WTC11 (cell line): ENCODE measurements around the gene ASNSD1. TPM values are rescaled to one million over a fixed set of nuclear protein-coding genes. Genes with fewer than 3 reads are reported as not detected.

Experiments
- ATF3 ChIP-seq: sonication (generic); formaldehyde crosslinking; conservative IDR thresholded peaks from 2 replicates; pipeline ENCODE4 v1.8.1; 2022; ENCODE audit warnings: mild to moderate bottlenecking, missing genetic modification reagents
- CREM ChIP-seq: sonication (generic); formaldehyde crosslinking; IDR thresholded peaks from 2 replicates; pipeline ENCODE4 v1.8.1; 2022; ENCODE audit warnings: mild to moderate bottlenecking, missing genetic modification reagents, moderate library complexity
- ETV6 ChIP-seq: sonication (generic); formaldehyde crosslinking; IDR thresholded peaks from 2 replicates; pipeline ENCODE4 v1.8.1; 2022; ENCODE audit warnings: mild to moderate bottlenecking, missing genetic modification reagents
- FOXK1 ChIP-seq: sonication (generic); formaldehyde crosslinking; IDR thresholded peaks from 2 replicates; pipeline ENCODE4 v1.8.0; 2022; ENCODE audit warnings: mild to moderate bottlenecking, moderate library complexity, missing genetic modification reagents
- FOXP4 ChIP-seq: sonication (generic); formaldehyde crosslinking; IDR thresholded peaks from 2 replicates; pipeline ENCODE4 v1.8.0; 2022; ENCODE audit warnings: mild to moderate bottlenecking, missing genetic modification reagents
- GRHL2 ChIP-seq: fragments of 250-450 bp; sonication (Bioruptor Pico); IDR thresholded peaks from 2 replicates; pipeline ENCODE4 v1.8.0; 2022; ENCODE audit warnings: mild to moderate bottlenecking, moderate library complexity; ENCODE audit not compliant: insufficient replicate concordance, severe bottlenecking
- MAX ChIP-seq: sonication (generic); formaldehyde crosslinking; IDR thresholded peaks from 2 replicates; pipeline ENCODE4 v1.8.0; 2022; ENCODE audit warnings: mild to moderate bottlenecking, missing genetic modification reagents
- PRRX2 ChIP-seq: fragments of 250-450 bp; sonication (Bioruptor Pico); IDR thresholded peaks from 2 replicates; pipeline ENCODE4 v1.8.0; 2021; ENCODE audit warnings: mild to moderate bottlenecking
- RELA ChIP-seq: sonication (generic); formaldehyde crosslinking; IDR thresholded peaks from 2 replicates; pipeline ENCODE4 v1.8.1; 2022; ENCODE audit warnings: missing genetic modification reagents, mild to moderate bottlenecking, borderline replicate concordance
- SOX15 ChIP-seq: fragments of 250-450 bp; sonication (Bioruptor Pico); IDR thresholded peaks from 2 replicates; pipeline ENCODE4 v1.9.0; 2021; ENCODE audit warnings: mild to moderate bottlenecking
- SP1 ChIP-seq: sonication (generic); formaldehyde crosslinking; conservative IDR thresholded peaks from 2 replicates; pipeline ENCODE4 v1.8.1; 2022; ENCODE audit warnings: missing genetic modification reagents
- TCF7 ChIP-seq: sonication (generic); formaldehyde crosslinking; IDR thresholded peaks from 2 replicates; pipeline ENCODE4 v1.8.0; 2022; ENCODE audit warnings: mild to moderate bottlenecking, low read depth, missing genetic modification reagents, moderate library complexity
- ZNF121 ChIP-seq: sonication (generic); formaldehyde crosslinking; IDR thresholded peaks from 2 replicates; pipeline ENCODE4 v1.8.0; 2023; ENCODE audit warnings: missing genetic modification reagents
- ZNF263 ChIP-seq: sonication (generic); formaldehyde crosslinking; IDR thresholded peaks from 2 replicates; pipeline ENCODE4 v1.8.1; 2022; ENCODE audit warnings: low read depth, mild to moderate bottlenecking, moderate library complexity, missing genetic modification reagents
- total RNA-seq: library from RNA; stranded (reverse); gene quantifications from 3 replicates; pipeline ENCODE4 v1.2.3, GENCODE V29; 2021
- TF ChIP-seq, protein P1 (sequence below): fragments of 250-450 bp; sonication (Bioruptor Pico); IDR thresholded peaks from 2 replicates; pipeline ENCODE4 v1.9.0; 2021; ENCODE audit warnings: mild to moderate bottlenecking
- TF ChIP-seq, protein P2 (sequence below): sonication (generic); formaldehyde crosslinking; IDR thresholded peaks from 2 replicates; pipeline ENCODE4 v1.8.1; 2023; ENCODE audit warnings: mild to moderate bottlenecking, moderate library complexity, missing genetic modification reagents
- TF ChIP-seq, protein P3 (sequence below): fragments of 250-450 bp; sonication (Bioruptor Pico); conservative IDR thresholded peaks from 2 replicates; pipeline ENCODE4 v1.9.0; 2021; ENCODE audit warnings: mild to moderate bottlenecking
- TF ChIP-seq, protein P4 (sequence below): sonication (generic); formaldehyde crosslinking; IDR thresholded peaks from 2 replicates; pipeline ENCODE4 v1.8.1; 2022; ENCODE audit warnings: low read depth, mild to moderate bottlenecking, moderate library complexity, missing genetic modification reagents, borderline replicate concordance
- TF ChIP-seq, protein P5 (sequence below): fragments of 250-450 bp; sonication (Bioruptor Pico); IDR thresholded peaks from 2 replicates; pipeline ENCODE4 v2.1.2; 2022; ENCODE audit warnings: mild to moderate bottlenecking, moderate library complexity
- TF ChIP-seq, protein P6 (sequence below): fragments of 200-600 bp; IDR thresholded peaks from 2 replicates; pipeline ENCODE4 v1.8.0; 2022; ENCODE audit warnings: antibody characterized with exemption

Gene ASNSD1
- total RNA-seq, 1 experiment from 2014 or later, result 30.5 TPM

GRCh38 chr2:189661148-189661956 lies at the start of gene ASNSD1 (continued):
- TF ChIP-seq FOXP4 (CRISPR knock-in tag) (peak; percentile 86), GRHL2 (CRISPR knock-in tag) (no peak), ATF3 (CRISPR knock-in tag) (no peak), SOX15 (CRISPR knock-in tag) (no peak), TCF7 (CRISPR knock-in tag) (no peak), MAX (CRISPR knock-in tag) (peak; percentile 81; the same call in 1 of the 2 replicates), RELA (CRISPR knock-in tag) (no peak), SP1 (CRISPR knock-in tag) (peak; percentile 62), ETV6 (peak; percentile 76; the same call in 1 of the 2 replicates), ZNF263 (CRISPR knock-in tag) (no peak), FOXK1 (CRISPR knock-in tag) (peak; percentile 65), PRRX2 (CRISPR knock-in tag) (no peak), ZNF121 (CRISPR knock-in tag) (peak; percentile 51; the same call in 1 of the 2 replicates), CREM (CRISPR knock-in tag) (peak; percentile 48; the same call in 1 of the 2 replicates)
- TF ChIP-seq, protein P1, sequence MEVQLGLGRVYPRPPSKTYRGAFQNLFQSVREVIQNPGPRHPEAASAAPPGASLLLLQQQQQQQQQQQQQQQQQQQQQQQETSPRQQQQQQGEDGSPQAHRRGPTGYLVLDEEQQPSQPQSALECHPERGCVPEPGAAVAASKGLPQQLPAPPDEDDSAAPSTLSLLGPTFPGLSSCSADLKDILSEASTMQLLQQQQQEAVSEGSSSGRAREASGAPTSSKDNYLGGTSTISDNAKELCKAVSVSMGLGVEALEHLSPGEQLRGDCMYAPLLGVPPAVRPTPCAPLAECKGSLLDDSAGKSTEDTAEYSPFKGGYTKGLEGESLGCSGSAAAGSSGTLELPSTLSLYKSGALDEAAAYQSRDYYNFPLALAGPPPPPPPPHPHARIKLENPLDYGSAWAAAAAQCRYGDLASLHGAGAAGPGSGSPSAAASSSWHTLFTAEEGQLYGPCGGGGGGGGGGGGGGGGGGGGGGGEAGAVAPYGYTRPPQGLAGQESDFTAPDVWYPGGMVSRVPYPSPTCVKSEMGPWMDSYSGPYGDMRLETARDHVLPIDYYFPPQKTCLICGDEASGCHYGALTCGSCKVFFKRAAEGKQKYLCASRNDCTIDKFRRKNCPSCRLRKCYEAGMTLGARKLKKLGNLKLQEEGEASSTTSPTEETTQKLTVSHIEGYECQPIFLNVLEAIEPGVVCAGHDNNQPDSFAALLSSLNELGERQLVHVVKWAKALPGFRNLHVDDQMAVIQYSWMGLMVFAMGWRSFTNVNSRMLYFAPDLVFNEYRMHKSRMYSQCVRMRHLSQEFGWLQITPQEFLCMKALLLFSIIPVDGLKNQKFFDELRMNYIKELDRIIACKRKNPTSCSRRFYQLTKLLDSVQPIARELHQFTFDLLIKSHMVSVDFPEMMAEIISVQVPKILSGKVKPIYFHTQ, result no peak
- TF ChIP-seq, protein P2, sequence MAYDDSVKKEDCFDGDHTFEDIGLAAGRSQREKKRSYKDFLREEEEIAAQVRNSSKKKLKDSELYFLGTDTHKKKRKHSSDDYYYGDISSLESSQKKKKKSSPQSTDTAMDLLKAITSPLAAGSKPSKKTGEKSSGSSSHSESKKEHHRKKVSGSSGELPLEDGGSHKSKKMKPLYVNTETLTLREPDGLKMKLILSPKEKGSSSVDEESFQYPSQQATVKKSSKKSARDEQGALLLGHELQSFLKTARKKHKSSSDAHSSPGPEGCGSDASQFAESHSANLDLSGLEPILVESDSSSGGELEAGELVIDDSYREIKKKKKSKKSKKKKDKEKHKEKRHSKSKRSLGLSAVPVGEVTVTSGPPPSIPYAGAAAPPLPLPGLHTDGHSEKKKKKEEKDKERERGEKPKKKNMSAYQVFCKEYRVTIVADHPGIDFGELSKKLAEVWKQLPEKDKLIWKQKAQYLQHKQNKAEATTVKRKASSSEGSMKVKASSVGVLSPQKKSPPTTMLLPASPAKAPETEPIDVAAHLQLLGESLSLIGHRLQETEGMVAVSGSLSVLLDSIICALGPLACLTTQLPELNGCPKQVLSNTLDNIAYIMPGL (CRISPR knock-in tag), result peak; percentile 58; the same call in 1 of the 2 replicates
- TF ChIP-seq, protein P3, sequence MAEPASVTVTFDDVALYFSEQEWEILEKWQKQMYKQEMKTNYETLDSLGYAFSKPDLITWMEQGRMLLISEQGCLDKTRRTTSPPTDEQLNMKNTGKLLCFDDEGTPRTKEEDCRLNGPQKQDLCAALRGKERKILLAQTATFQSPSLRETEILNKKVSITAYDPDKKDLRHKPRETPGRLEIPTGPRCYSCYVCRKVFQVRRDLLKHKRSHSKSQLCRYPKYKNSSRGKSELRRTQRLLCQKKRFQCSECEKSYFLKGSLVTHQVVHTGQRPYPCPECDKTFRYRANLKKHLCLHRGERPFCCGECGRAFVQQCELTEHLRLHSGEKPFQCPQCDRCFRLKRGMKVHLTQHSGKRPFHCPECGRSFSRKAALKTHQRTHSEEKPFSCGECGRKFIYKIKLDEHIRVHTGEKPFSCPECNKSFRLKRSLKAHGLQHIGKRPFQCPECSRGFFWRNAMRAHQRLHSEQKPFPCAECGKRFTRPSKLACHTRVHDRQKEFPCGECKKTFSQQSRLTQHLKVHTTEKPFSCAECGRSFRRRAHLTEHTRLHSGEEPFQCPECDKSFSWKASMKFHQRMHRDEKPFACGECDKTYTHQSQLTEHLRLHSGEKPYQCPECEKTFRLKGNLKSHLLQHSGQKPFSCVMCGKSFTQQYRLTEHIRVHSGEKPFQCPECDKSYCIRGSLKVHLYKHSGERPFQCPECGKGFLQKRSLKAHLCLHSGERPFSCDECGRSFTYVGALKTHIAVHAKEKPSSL (CRISPR knock-in tag), result no peak
- TF ChIP-seq, protein P4, sequence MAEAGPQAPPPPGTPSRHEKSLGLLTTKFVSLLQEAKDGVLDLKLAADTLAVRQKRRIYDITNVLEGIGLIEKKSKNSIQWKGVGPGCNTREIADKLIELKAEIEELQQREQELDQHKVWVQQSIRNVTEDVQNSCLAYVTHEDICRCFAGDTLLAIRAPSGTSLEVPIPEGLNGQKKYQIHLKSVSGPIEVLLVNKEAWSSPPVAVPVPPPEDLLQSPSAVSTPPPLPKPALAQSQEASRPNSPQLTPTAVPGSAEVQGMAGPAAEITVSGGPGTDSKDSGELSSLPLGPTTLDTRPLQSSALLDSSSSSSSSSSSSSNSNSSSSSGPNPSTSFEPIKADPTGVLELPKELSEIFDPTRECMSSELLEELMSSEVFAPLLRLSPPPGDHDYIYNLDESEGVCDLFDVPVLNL (CRISPR knock-in tag), result no peak
- TF ChIP-seq, protein P5, sequence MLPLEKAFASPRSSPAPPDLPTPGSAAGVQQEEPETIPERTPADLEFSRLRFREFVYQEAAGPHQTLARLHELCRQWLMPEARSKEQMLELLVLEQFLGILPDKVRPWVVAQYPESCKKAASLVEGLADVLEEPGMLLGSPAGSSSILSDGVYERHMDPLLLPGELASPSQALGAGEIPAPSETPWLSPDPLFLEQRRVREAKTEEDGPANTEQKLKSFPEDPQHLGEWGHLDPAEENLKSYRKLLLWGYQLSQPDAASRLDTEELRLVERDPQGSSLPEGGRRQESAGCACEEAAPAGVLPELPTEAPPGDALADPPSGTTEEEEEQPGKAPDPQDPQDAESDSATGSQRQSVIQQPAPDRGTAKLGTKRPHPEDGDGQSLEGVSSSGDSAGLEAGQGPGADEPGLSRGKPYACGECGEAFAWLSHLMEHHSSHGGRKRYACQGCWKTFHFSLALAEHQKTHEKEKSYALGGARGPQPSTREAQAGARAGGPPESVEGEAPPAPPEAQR, result no peak
- TF ChIP-seq, protein P6, sequence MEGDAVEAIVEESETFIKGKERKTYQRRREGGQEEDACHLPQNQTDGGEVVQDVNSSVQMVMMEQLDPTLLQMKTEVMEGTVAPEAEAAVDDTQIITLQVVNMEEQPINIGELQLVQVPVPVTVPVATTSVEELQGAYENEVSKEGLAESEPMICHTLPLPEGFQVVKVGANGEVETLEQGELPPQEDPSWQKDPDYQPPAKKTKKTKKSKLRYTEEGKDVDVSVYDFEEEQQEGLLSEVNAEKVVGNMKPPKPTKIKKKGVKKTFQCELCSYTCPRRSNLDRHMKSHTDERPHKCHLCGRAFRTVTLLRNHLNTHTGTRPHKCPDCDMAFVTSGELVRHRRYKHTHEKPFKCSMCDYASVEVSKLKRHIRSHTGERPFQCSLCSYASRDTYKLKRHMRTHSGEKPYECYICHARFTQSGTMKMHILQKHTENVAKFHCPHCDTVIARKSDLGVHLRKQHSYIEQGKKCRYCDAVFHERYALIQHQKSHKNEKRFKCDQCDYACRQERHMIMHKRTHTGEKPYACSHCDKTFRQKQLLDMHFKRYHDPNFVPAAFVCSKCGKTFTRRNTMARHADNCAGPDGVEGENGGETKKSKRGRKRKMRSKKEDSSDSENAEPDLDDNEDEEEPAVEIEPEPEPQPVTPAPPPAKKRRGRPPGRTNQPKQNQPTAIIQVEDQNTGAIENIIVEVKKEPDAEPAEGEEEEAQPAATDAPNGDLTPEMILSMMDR, result peak; percentile 70
